HG02943 (cell line): Measurements from ENCODE around the gene SMARCB1.

ENCODE experiments used
- ATAC-seq: cut with Tn5 transposase; IDR thresholded peaks from one replicate; pipeline ENCODE4 v1.9.1; 2021; ENCODE audit warnings: mild to moderate bottlenecking, low read depth, moderate library complexity; ENCODE audit not compliant: unreplicated experiment

Gene SMARCB1

GRCh38 chr22:23760056-23760455 lies 26.7 kb upstream of the SMARCB1 start:
- no peak for ATAC-seq

DNA sequence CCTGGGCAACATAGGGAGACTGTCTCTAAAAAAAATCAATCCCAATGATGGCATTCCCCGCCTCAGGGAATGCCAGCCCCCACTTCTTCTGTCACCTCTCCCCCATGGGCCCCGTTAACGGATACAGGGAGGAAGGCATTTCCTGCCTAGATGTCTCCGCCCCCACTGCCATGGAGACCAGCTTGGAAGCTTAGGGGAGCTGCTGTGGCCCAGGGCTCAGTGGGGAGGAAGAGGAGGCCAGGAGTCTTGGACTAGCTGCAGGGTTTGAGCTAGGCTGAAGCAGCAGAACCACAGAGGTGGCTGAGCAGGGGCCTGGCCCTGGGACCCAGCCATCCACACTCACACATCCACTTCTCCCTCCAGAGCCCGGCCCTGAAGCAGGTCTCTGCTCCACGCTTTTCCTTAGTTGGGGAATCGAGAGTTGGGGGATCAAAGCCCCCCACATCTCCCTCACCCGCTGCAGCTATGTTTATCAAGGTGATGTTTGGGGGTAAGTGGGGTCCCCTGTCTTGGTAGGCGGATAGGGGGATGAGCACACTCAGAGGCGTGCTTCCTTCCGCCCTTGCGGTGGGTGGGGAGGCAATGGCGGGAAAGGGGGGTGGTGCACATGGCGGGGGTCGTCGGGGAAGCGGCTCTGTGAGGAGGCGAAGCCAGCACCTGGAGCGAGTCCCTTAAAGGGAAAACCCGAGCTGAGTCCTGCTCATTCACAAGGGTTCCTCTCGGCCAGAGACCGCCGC lies 23.8 kb upstream of the SMARCB1 start, which contains the start of gene C22orf15:
Gene C22orf15, plus strand, starts transcription at position 149 of the 737 bp plus-strand sequence. Its CDS starts 317 bp downstream, at position 466.
- no peak for ATAC-seq

DNA sequence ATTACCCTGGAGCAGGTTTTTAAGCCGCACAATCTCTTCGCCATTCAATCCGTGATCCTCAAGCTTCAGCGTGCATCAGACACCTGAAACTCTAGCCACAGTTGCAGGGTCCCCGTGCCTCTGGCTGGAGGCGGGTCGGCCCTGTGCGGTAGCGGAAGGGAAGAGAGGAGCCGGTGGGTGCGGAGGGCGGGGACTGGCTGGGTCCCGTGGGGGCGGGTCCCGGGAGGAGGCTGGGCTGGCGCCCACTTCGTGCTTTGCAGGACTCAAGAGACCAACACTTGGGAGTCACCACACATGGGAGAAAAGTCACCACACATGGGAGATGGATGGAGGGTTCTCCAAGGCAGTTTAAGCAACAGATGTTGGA lies 23.2 kb upstream of the SMARCB1 start:
- no peak for ATAC-seq

DNA sequence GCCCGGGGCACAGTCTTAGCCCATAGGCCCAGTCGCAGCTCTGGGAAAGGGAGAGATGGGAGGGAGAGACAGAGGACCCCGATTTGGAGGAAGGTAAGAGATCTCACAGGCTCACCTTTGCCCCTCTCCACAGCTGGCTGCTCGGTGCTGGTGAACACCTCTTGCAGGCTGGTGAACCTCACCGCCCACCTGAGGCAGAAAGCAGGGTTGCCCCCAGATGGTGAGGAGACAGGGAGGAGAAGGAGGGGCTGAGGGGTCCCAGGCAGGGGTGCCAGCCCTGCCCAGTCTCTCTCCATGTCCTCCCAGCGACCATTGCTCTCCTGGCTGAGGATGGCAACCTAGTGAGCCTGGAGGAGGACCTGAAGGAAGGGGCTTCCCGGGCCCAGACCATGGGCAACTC lies 22.8 kb upstream of the SMARCB1 start:
- no peak for ATAC-seq

GRCh38 chr22:23764899-23765881 lies 21.6 kb upstream of the SMARCB1 start:
- no peak for ATAC-seq

DNA sequence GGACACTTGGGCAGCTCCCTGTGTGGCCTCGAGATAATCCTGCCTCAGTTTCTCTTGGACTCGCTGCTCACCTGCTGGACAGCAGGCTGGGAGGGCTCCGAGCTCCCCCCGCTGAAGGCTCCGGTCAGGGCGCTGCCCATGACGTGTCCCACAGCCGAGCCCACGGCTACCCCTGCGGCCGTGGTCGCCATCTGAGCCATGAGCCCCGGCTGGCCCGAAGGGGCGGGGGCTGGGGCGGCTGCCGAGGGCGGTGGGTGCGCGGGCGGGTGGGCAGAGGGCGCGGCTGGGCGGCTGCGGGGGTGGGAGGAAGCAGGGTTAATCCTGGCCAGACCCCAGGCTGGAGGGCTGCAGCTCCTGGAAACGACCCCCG lies 19.5 kb upstream of the SMARCB1 start:
- no peak for ATAC-seq

- ATAC-seq = no peak
Observed at GRCh38 chr22:23767673-23768548, 18.9 kb upstream of the SMARCB1 start, which contains the start of gene CHCHD10. Gene CHCHD10 (minus strand): TSS chr22:23767972. CDS start chr22:23767874, 98 bp downstream.

DNA sequence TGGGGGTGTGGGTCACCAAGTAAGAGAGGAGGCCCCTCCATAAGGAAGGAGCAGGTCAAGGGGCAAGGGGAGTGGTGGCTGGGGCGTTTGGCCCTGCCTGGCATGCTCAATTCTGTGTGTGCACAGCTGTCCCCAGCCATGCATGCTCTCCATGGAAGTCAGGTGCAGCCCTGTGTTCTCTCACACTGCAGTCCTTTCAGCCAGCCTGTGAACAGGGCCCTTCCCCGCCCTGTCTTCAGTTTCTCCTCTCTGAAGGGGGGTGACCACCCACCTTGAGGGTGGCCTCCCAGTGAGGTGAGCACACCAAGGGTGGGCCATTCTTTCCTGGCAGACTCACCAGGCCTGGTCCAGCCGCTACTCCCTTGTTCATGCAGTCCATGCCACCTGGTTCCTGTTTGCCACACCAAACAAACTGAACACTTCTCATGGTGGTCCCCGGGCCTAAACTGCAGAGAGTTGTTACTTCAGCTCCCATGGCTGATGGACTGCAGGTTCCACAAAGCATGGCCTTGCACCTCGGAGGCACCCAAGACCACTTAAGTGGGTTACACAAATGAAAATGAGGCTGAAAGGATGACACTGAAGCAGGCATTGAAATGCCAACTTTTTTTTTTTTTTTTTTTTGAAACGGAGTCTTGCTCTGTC lies 17.3 kb upstream of the SMARCB1 start:
- no peak for ATAC-seq

- ATAC-seq = no peak
Observed at GRCh38 chr22:23772315-23772648, 14.5 kb upstream of the SMARCB1 start.

GRCh38 chr22:23772649-23773473 lies 13.9 kb upstream of the SMARCB1 start, which contains the start of gene MMP11:
Gene MMP11 (plus strand): TSS chr22:23772849. CDS start chr22:23772871, 22 bp downstream.
- ATAC-seq = no peak

DNA sequence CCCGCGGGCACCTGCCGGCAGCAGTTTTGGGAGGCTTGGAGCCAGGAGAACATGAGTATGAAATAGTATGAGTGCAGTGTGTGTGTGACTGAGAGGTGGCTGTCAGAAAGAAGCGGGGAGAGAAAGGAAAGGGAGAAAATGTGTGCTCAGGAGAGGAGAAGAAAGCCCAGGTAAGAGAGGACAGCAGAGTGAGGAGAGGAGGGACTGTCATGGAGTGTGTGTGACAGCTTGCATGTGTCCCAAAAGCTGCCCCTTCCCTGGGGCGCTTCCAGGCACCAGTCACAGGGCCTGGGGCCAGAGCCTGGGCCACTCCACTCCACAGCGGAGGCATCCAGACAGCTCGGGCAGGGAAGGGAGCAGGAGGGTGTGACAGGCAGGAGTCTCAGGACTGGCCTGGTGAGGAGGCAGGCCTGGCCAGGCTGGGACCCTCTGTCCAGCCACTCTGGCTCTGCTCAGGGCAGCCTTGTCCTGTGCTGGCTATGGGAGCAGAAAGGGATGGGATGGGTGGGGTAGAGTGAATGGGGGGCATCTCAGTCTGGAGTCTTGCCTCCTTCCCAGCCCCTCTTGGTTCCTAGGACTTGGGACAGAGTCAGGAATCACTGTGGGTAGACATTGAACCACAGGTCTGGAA lies 13.2 kb upstream of the SMARCB1 start:
- ATAC-seq = no peak

- no peak for ATAC-seq
Observed at GRCh38 chr22:23774114-23774921, 12.4 kb upstream of the SMARCB1 start.

DNA sequence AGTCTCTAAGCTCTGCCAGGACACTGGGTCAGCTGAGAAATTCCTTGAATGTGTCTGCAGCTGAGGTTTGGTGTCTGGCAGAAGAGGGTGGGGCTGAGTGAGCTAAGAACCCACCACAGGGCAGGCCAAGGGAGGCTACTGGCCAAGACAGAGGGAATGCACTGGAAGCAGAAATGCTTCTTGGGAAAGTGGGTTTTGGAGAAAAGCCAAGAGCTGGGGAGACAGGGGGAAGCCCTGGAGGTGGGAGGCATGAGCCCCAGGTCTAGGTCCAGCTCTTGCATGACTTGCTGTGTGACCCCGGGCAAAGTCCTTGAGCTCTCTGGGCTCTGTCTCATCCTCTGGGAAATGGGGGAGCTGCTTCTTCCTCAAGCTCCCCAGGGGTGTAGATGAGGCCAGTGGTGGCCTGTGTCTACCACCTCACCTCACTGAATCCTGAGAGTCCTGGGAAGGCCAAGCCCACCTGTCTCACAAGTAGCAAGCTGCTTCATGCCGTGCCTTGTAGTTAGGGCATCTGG lies 11.8 kb upstream of the SMARCB1 start:
- ATAC-seq = no peak

GRCh38 chr22:23775779-23776375 lies 10.9 kb upstream of the SMARCB1 start:
- no peak for ATAC-seq

GRCh38 chr22:23777776-23778576 lies 8.8 kb upstream of the SMARCB1 start:
- no peak for ATAC-seq

GRCh38 chr22:23778577-23778900 lies 8.2 kb upstream of the SMARCB1 start:
- ATAC-seq = no peak

GRCh38 chr22:23779083-23779482 lies 7.7 kb upstream of the SMARCB1 start:
- no peak for ATAC-seq
